Fibroblast of lung (primary cell): ENCODE data around the gene CMIP. TPM values are rescaled to one million over a fixed set of nuclear protein-coding genes. Genes with fewer than 3 reads are reported as not detected.

Experiments used
- DNase-seq, 2 donors: peaks; one replicate each; pipeline versions ENCODE4 v3.0.0 to v3.0.0-alpha.2; 2010; ENCODE audit warnings: low read depth in 2 of 2
- H2AFZ ChIP-seq: 2 replicates; pipeline ENCODE4 v1.5.1; 2012; ENCODE audit warnings: low read length, control low read depth, inconsistent platforms
- H3K27ac ChIP-seq: 2 replicates; pipeline ENCODE4 v1.5.1; 2011; ENCODE audit warnings: low read length, control low read depth; ENCODE audit not compliant: insufficient read depth
- H3K27me3 ChIP-seq: 2 replicates; pipeline ENCODE4 v1.5.1; 2011; ENCODE audit warnings: mild to moderate bottlenecking, low read length; ENCODE audit not compliant: control insufficient read depth, insufficient read depth
- H3K36me3 ChIP-seq: 2 replicates; pipeline ENCODE4 v1.5.1; 2011; ENCODE audit warnings: low read length; ENCODE audit not compliant: control insufficient read depth, insufficient read depth
- H3K4me1 ChIP-seq: 2 replicates; pipeline ENCODE4 v1.5.1; 2011; ENCODE audit warnings: low read length; ENCODE audit not compliant: control insufficient read depth, insufficient read depth; ENCODE audit errors: extremely low read depth
- H3K4me2 ChIP-seq: 2 replicates; pipeline ENCODE4 v1.5.1; 2011; ENCODE audit warnings: low read length, control low read depth; ENCODE audit not compliant: insufficient read depth; ENCODE audit errors: extremely low read depth
- H3K4me3 ChIP-seq, 4 experiments: fragments of 200-600 bp in 1 of 4; sonication (generic) in 1 of 4; replicated peaks in 1 of 4; 2 replicates each; pipeline ENCODE4 v1.5.1; 2011 to 2016; ENCODE audit warnings: low read length in 4 of 4, low read depth in 3 of 4, mild to moderate bottlenecking in 3 of 4, control low read depth in 2 of 4, inconsistent platforms in 1 of 4, mixed read lengths in 1 of 4; ENCODE audit not compliant: insufficient read depth in 1 of 4; ENCODE audit errors: control extremely low read depth in 1 of 4
- H3K79me2 ChIP-seq: 2 replicates; pipeline ENCODE4 v1.5.1; 2012; ENCODE audit warnings: mild to moderate bottlenecking, low read length, inconsistent platforms; ENCODE audit not compliant: control insufficient read depth, insufficient read depth
- H3K9ac ChIP-seq: 2 replicates; pipeline ENCODE4 v1.5.1; 2011; ENCODE audit warnings: mild to moderate bottlenecking, low read length, control low read depth; ENCODE audit not compliant: insufficient read depth
- H3K9me3 ChIP-seq: 2 replicates; pipeline ENCODE4 v1.5.1; 2012; ENCODE audit warnings: low read depth, low read length; ENCODE audit not compliant: control insufficient read depth, insufficient read depth
- H4K20me1 ChIP-seq: 2 replicates; pipeline ENCODE4 v1.5.1; 2011; ENCODE audit warnings: low read length; ENCODE audit not compliant: control insufficient read depth, insufficient read depth; ENCODE audit errors: extremely low read depth
- EZH2 ChIP-seq: IDR thresholded peaks from 2 replicates; pipeline ENCODE4 v1.5.1; 2012; ENCODE audit warnings: low read length, control low read depth, mild to moderate bottlenecking; ENCODE audit errors: missing control alignments
- polyA plus RNA-seq, 2 donors: library from polyadenylated mRNA; depleted of rRNA in 1 of 2; stranded (reverse) in 1 of 2; unstranded in 1 of 2; fragments of >200 nt; gene quantifications; 2 replicates each; pipeline ENCODE4 v1.2.1, GENCODE V29; 2011 to 2012; ENCODE audit warnings: missing spikeins in 1 of 2
- total RNA-seq: library from RNA; depleted of rRNA; stranded (reverse); fragments of >200 nt; gene quantifications from 2 replicates; pipeline ENCODE4 v1.2.1, GENCODE V29; 2014
- TF ChIP-seq, protein P1 (sequence below), 2 donors: IDR thresholded peaks in 1 of 2; conservative IDR thresholded peaks in 1 of 2; 1 replicate in 1 of 2; 2 replicates in 1 of 2; pipeline ENCODE4 v1.5.1; 2011 to 2012; ENCODE audit warnings: low read length in 2 of 2, control low read depth in 1 of 2, inconsistent platforms in 1 of 2, low read depth in 1 of 2, mild to moderate bottlenecking in 1 of 2

Gene CMIP
- total and polyA plus RNA-seq, 2 donors (not counting 1 experiment from before 2014, with no cell fraction given) = 1.9 to 5.1 TPM

GRCh38 chr16:81641395-81642106 is 196.9 kb downstream of the CMIP start:
- H3K79me2 ChIP-seq = no peaks in the 10 kb centered on the region
- TF ChIP-seq, protein P1, sequence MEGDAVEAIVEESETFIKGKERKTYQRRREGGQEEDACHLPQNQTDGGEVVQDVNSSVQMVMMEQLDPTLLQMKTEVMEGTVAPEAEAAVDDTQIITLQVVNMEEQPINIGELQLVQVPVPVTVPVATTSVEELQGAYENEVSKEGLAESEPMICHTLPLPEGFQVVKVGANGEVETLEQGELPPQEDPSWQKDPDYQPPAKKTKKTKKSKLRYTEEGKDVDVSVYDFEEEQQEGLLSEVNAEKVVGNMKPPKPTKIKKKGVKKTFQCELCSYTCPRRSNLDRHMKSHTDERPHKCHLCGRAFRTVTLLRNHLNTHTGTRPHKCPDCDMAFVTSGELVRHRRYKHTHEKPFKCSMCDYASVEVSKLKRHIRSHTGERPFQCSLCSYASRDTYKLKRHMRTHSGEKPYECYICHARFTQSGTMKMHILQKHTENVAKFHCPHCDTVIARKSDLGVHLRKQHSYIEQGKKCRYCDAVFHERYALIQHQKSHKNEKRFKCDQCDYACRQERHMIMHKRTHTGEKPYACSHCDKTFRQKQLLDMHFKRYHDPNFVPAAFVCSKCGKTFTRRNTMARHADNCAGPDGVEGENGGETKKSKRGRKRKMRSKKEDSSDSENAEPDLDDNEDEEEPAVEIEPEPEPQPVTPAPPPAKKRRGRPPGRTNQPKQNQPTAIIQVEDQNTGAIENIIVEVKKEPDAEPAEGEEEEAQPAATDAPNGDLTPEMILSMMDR (conservative IDR thresholded peaks at IDR 0.05 in 1 of 2, IDR thresholded peaks at IDR 0.05 in 1 of 2; ENCODE audit: low read depth in 1 of 2, low read length in 2 of 2) = no peak
- no peak for TF ChIP-seq EZH2
- H3K4me2 ChIP-seq = no peak overlapping the region
- DNase-seq = no peak
- no peaks in the 10 kb centered on the region for H3K4me1 ChIP-seq
- no peak overlapping the region for H3K9ac ChIP-seq
- no peak overlapping the region for H3K4me3 ChIP-seq
- H3K36me3 ChIP-seq = no peaks in the 10 kb centered on the region
- no peak overlapping the region for H2AFZ ChIP-seq
- H3K27ac ChIP-seq = no peak overlapping the region
- H3K27me3 ChIP-seq = no peaks in the 10 kb centered on the region
- no peaks in the 10 kb centered on the region for H4K20me1 ChIP-seq
- no peaks in the 10 kb centered on the region for H3K9me3 ChIP-seq

GRCh38 chr16:81642107-81642436 is 197.5 kb downstream of the CMIP start:
- DNase-seq = no peak
- no peaks in the 10 kb centered on the region for H3K27me3 ChIP-seq
- no peaks in the 10 kb centered on the region for H3K36me3 ChIP-seq
- no peaks in the 10 kb centered on the region for H4K20me1 ChIP-seq
- TF ChIP-seq EZH2 = no peak
- TF ChIP-seq, protein P1 (conservative IDR thresholded peaks at IDR 0.05 in 1 of 2, IDR thresholded peaks at IDR 0.05 in 1 of 2; ENCODE audit: low read depth in 1 of 2, low read length in 2 of 2) = no peak
- no peaks in the 10 kb centered on the region for H3K4me1 ChIP-seq
- H3K27ac ChIP-seq = no peak overlapping the region
- H2AFZ ChIP-seq = no peak overlapping the region
- H3K9ac ChIP-seq = no peak overlapping the region
- no peak overlapping the region for H3K4me3 ChIP-seq
- no peak overlapping the region for H3K4me2 ChIP-seq
- H3K79me2 ChIP-seq = no peaks in the 10 kb centered on the region
- H3K9me3 ChIP-seq = no peaks in the 10 kb centered on the region

DNA sequence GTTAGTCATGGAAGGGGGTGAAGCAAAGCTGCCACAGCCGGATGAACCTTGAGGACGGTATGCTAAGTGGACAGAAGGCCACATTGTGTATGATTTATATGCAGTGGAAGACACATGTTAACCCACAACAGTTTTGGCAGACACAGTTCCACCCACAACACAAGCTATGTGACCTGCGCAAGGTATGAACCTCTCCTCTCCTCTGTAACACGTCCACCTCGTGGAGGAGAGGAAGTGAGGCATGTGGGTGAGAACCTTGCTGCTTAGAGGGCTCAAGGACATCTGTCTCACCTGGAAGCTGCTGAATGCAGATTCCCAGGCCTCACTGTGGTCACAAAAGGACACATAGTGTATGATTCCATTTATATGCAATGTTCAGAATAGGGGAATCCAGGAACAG is 198.3 kb downstream of the CMIP start:
- Histone ChIP-seq H2AFZ (no peak overlapping the region), H3K79me2 (no peaks in the 10 kb centered on the region), H3K4me1 (no peaks in the 10 kb centered on the region), H3K9me3 (no peaks in the 10 kb centered on the region), H3K27me3 (no peaks in the 10 kb centered on the region), H3K4me2 (no peak overlapping the region), H3K9ac (no peak overlapping the region), H3K27ac (no peak overlapping the region), H3K4me3 (no peak overlapping the region), H3K36me3 (no peaks in the 10 kb centered on the region), H4K20me1 (no peaks in the 10 kb centered on the region)
- DNase-seq = no peak
- no peak for TF ChIP-seq EZH2
- TF ChIP-seq, protein P1 (conservative IDR thresholded peaks at IDR 0.05 in 1 of 2, IDR thresholded peaks at IDR 0.05 in 1 of 2; ENCODE audit: low read depth in 1 of 2, low read length in 2 of 2) = no peak
